AG09319 (cell line): ENCODE results near the gene CAPN1.
"Not testable (repeated sequence)": the region's sequence is repeated elsewhere in the genome, so short reads cannot be mapped to it uniquely, and the experiment has no call there.

ENCODE experiments used
- DNase-seq: peaks from one replicate; pipeline ENCODE4 v3.0.0-alpha.2; 2010; ENCODE audit warnings: low read depth; ENCODE audit errors: extremely low read depth
- TF ChIP-seq, protein P1 (sequence below): IDR thresholded peaks from 2 replicates; pipeline ENCODE4 v1.5.1; 2011; ENCODE audit warnings: low read depth, mild to moderate bottlenecking, inconsistent platforms, low read length, moderate library complexity

Gene CAPN1

DNA sequence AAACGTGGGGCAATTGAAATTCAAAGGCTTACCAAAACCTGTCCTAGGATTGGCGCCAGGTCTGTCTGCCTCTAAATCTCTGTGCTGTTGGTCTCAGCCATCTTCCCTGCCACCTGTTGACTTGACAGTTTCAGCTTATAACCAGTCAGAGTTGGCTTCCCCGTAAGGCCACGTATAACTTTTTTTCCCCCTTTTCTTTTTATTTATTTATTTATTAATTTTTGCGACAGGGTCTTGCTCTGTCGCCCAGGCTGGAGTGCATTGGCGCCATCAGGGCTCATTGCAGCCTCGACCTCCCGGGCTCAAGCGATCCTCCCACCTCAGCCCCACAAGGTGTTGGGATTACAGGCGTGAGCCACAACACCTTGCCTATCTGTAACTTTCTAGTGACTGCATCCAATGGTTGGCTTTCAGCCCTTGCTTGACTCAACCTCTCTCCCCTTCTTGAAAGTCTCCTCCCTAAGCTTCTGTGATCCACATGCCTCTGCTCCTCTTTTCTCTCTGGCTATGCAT lies 46.0 kb upstream of the CAPN1 start:
- DNase-seq = no peak
- TF ChIP-seq, protein P1, sequence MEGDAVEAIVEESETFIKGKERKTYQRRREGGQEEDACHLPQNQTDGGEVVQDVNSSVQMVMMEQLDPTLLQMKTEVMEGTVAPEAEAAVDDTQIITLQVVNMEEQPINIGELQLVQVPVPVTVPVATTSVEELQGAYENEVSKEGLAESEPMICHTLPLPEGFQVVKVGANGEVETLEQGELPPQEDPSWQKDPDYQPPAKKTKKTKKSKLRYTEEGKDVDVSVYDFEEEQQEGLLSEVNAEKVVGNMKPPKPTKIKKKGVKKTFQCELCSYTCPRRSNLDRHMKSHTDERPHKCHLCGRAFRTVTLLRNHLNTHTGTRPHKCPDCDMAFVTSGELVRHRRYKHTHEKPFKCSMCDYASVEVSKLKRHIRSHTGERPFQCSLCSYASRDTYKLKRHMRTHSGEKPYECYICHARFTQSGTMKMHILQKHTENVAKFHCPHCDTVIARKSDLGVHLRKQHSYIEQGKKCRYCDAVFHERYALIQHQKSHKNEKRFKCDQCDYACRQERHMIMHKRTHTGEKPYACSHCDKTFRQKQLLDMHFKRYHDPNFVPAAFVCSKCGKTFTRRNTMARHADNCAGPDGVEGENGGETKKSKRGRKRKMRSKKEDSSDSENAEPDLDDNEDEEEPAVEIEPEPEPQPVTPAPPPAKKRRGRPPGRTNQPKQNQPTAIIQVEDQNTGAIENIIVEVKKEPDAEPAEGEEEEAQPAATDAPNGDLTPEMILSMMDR = no peak

DNA sequence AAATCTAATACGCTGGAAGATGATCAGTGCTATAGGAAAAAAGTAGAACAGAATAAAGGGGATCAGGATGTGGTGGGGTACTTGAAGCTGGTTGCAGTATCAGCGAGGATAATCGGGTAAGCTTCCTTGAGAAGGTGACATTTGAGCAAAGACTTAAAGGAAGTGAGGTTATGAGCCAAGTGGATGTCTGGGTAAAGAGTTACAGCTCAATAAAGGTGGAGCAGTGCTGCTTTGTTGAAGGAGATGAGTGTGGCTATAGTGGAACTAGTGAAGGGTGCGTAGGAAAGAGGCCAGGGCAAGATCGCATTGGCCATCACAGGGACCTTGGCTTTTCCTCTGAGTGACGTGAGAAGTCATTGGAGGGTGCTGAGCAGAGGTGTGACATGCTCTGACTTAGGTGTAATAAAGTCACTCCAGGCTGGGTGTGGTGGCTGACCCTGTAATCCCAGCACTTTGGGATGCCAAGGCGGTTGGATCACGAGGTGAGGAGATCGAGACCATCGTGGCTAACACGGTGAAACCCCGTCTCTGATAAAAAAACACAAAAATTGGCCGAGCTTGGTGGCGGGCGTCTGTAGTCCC lies 45.1 kb upstream of the CAPN1 start:
- TF ChIP-seq, protein P1 = no peak
- no peak for DNase-seq

DNA sequence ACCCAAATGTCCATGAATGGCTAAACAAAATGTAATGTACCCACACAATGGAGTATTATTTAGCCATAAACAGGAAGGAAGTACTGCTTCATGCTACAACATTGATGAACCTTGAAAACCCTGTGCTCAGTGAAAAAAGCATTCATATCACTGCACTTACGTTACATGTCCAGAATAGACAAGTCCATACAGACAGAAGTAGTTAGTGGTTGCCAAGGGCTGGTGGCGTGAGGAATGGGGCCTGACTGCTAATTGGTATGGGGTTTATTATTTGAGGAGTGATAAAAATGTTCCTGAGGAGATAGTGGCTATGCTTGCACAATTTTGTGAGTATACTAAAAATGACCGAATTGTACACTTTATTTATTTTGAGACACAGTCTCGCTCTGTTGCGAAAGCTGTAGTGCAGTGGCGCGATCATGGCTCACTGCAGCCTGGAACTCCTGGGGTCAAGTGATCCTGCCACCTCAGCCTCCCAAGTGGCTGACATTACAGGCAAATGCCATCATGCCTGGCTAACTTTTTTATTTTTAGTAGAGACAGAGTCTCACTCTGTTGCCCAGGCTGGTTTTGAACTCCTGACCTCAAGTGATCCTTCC lies 39.7 kb upstream of the CAPN1 start:
- TF ChIP-seq, protein P1 = no peak
- DNase-seq = no peak

DNA sequence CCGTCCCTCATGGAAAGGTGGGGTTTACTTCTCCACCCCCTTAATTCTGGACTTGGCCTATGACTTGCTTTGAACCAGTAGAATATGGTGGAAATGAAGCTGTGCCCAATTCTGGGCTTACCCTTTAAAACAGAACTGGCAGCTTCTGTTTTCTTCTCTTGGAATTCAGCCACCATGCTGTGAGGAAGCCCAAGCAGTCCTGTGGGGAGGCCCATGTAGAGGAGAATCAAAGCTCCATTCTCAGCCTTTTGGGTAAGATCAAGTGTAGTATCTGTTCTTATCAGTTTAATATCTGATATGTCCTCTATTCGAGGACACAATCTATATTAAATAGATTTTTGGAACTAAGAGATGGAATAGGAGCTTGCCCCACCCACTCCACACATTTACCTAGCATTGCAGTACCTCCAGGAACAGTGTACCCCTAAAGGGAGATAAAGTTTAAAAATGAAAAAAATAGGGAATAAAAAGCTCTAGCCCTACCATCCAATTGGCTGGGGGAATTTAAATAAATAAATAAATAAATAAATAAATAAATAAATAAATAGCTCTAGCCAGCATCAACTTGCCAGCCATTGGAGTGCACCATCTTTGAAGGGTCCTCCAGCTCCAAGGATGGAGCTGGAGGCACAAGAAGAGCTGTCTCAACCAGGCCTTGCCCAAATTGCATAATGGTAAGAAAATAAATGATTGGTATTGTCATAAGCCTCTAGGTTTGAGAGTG lies 34.2 kb upstream of the CAPN1 start:
- no peak for DNase-seq
- TF ChIP-seq, protein P1 = no peak

DNA sequence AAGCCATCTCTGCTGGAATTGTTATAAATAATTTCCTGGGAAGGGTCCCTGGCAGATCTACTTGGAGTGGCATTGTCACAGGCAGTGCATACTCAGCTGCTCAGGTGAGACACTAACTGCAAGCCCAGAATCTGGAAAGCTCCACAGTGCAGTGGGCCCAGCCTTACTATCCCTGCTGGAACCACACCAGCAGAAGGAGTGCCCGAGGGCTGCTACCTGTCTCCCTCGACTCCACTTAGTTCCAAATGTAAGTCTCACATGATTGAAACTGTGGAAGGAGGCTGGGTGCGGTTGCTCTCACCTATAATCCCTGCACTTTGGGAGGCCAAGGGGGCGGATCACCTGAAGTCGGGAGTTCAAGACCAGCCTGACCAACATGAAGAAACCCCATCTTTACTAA lies 33.1 kb upstream of the CAPN1 start:
- no peak for DNase-seq
- TF ChIP-seq, protein P1 = no peak

DNA sequence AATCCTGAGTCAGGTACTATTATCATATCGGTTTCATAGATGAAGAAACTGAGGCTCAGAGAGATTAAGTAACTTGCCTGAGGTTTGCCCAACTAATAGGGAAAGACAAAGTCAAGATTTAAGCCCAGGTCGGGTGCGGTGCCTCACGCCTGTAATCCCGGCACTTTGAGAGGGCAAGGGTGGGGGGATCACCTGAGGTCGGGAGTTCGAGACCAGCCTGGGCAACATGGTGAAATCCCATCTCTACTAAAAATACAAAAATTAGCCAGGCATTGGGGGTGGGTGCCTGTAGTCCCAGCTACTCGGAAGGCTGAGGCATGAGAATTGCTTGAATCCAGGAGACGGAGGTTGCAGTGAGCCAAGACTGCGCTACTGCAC lies 31.6 kb upstream of the CAPN1 start:
- DNase-seq = not testable (repeated sequence)

DNA sequence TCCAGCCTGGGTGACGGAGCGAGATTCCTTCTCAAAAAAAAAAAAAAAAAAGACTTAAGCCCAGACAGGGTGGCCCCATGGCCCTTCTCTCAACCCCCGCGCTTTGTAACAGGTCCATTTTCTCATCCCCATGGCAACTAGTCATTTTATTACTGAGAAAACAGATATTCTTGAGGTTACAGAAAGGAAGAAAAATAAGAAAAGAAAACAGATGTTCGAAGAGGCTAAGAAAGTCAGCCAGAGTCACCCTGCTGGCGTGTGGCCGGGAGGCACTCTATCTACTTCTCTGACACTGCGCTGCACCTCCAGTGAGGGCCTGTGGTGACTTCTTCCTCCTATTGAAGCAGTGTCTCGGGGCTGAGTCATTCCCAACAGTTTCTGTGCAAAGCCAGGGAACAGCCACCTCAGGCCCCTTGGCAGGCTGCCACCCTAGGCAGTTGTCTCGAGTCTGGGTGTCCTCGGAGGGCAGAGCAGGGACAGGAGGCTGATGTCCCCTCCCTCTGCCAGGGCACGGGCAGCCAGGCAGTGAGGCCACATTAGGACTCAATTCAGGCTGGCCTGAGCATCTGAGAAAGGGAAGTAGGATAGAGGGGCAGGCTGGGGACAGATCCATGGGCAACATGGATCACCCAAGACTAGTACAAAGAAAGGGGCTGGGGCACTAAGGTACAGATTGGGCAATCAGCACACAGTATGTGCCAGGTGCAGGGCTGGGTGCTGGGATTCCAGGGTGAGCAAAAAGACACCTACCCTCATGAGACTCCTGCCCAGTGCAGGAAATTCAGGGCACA lies 31.0 kb upstream of the CAPN1 start:
- DNase-seq = no peak
- TF ChIP-seq, protein P1 = no peak
